Activated naive CD8-positive, alpha-beta T cell treated with anti-CD3 and anti-CD28 coated beads, Interleukin-2, amount 10 ng/mL, durations not matched to agents 7 days and 5 days (primary cell): ENCODE results near the gene STUM. TPM values are rescaled to one million over a fixed set of nuclear protein-coding genes. Genes with fewer than 3 reads are reported as not detected.
A peak's percentile ranks its signal among the peaks of the same experiment; 100 is the strongest.

Experiments
- ATAC-seq: fragments of 150-1000 bp; cut with Tn5 transposase; one replicate; pipeline ENCODE4 v1.10.0; 2021; ENCODE audit warnings: low read depth, moderate library complexity
- POLR2A ChIA-PET: fragments of 350-600 bp; sonication (Branson Sonifier 250); formaldehyde crosslinking; loops from one replicate; lab custom pipeline; 2021; ENCODE audit warnings: antibody characterized with exemption; lab: Charles Lee
- DNase-seq: peaks from one replicate; pipeline ENCODE4 v3.0.0; 2021
- H3K27ac Mint-ChIP-seq: one replicate; pipeline ENCODE4 v1.8.0; 2022; ENCODE audit warnings: mild to moderate bottlenecking, mixed read lengths
- H3K27me3 Mint-ChIP-seq: one replicate; pipeline ENCODE4 v1.8.0; 2022; ENCODE audit warnings: mild to moderate bottlenecking, moderate library complexity, mixed read lengths
- H3K36me3 Mint-ChIP-seq: one replicate; pipeline ENCODE4 v1.8.0; 2021; ENCODE audit warnings: mild to moderate bottlenecking, mixed read lengths
- H3K4me1 Mint-ChIP-seq: one replicate; pipeline ENCODE4 v1.8.0; 2021; ENCODE audit warnings: mixed read lengths
- H3K4me3 Mint-ChIP-seq: one replicate; pipeline ENCODE4 v1.8.0; 2022; ENCODE audit warnings: mild to moderate bottlenecking, moderate library complexity, mixed read lengths
- H3K9me3 Mint-ChIP-seq: one replicate; pipeline ENCODE4 v1.8.0; 2021; ENCODE audit warnings: mixed read lengths
- total RNA-seq, 2 experiments: library from RNA; stranded (reverse); gene quantifications; one replicate each; pipeline ENCODE4 v1.2.3, GENCODE V29; 2021

The STUM gene
- total RNA-seq, 2 experiments from 2014 or later: not detected

DNA sequence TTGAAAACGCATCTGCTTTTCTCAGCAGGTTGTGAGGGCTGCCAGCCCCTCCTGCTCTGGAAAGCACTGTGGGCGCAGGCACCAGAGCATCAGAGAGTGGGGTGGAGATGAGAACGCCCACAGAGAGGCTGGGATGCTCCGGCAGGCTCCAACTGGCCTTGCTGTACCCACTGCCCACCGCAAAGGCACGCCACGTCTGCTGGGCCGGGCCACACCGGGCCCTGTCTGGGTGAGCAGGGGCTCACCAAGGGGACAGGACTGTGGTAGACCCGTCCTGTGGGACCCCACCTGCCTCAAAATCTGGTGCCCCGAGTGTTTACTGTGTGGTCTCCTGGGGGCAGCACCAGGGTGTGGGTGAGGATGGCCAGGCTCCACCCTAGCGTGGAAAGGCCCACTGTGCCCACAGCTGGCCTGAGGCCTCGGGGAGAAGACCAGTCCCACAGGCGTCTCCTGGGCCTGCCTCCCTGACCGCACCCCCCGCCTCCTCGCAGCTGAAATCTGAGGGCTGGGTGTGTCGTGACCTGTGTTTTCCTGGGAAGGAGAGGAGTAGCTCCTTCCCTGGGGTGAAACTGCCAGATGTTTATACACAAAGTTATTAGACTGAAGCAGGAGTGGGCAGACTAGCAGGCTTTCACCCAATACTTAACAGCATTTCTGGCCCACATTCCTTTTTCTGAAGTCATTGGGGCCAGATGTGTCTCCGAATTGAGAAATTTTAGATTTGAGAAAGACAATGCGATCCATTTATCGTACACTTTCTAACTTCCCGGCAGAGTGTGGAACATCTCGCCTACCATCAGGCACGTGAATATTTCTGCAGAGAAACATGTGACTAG, 53.8 kb downstream of the STUM start:
- no peak overlapping the region for H3K27ac Mint-ChIP-seq
- POLR2A ChIA-PET: no interaction called here
- ATAC-seq: no peak
- no peaks in the 10 kb centered on the region for H3K36me3 Mint-ChIP-seq
- no peak for DNase-seq
- no peak overlapping the region for H3K4me3 Mint-ChIP-seq
- H3K9me3 Mint-ChIP-seq: no peaks in the 10 kb centered on the region
- H3K4me1 Mint-ChIP-seq: peaks cover 6% of the 10 kb centered on the region
- peaks cover 5% of the 10 kb centered on the region for H3K27me3 Mint-ChIP-seq

GRCh38 chr1:226603022-226603857, 54.7 kb downstream of the STUM start:
- ATAC-seq: no peak
- Mint-ChIP-seq H3K4me3 (no peak overlapping the region), H3K36me3 (no peaks in the 10 kb centered on the region), H3K27me3 (peaks cover 5% of the 10 kb centered on the region), H3K4me1 (peaks cover 3% of the 10 kb centered on the region), H3K9me3 (no peaks in the 10 kb centered on the region), H3K27ac (no peak overlapping the region)
- no peak for DNase-seq
- POLR2A ChIA-PET: no interaction called here

DNA sequence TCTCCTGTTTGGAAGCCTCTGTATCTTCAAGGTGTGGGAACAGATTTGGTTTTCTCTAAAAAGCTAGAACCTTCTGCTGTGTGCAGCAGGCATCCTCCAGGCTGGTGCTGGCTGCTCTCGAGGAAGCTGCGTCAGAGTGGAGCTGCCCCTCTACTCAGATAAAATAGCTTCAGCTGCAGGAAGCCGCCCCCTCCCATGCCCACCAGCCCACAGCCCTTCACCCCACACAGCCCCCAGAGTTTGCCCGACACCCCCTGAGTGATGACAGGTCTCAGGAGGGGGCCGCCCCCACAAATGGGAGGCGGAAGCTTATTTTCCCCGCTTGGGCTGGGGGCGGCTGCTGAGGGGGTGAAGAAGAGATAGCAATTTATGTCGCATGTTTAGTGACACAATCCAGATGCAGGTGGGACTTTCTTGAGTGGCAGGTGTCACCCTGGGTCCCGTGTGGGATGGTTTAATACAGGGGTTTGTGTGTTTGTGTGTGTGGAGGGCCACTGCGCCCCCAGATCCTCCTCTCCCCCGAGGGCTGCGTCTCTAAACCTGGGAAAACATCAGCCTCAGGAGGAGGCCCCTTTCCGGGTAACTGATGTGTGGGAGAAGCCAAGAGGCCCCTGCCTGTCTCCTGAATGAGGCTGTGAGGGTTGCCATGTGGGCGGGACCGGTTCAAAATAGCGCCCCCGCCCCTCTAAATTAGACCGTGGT, 55.4 kb downstream of the STUM start:
- Mint-ChIP-seq H3K27ac (no peak overlapping the region), H3K4me3 (no peak overlapping the region), H3K9me3 (no peaks in the 10 kb centered on the region), H3K4me1 (peaks cover 3% of the 10 kb centered on the region), H3K36me3 (no peaks in the 10 kb centered on the region), H3K27me3 (peaks cover 6% of the 10 kb centered on the region)
- ATAC-seq (no peak), DNase-seq (no peak)
- POLR2A ChIA-PET: no interaction called here

DNA sequence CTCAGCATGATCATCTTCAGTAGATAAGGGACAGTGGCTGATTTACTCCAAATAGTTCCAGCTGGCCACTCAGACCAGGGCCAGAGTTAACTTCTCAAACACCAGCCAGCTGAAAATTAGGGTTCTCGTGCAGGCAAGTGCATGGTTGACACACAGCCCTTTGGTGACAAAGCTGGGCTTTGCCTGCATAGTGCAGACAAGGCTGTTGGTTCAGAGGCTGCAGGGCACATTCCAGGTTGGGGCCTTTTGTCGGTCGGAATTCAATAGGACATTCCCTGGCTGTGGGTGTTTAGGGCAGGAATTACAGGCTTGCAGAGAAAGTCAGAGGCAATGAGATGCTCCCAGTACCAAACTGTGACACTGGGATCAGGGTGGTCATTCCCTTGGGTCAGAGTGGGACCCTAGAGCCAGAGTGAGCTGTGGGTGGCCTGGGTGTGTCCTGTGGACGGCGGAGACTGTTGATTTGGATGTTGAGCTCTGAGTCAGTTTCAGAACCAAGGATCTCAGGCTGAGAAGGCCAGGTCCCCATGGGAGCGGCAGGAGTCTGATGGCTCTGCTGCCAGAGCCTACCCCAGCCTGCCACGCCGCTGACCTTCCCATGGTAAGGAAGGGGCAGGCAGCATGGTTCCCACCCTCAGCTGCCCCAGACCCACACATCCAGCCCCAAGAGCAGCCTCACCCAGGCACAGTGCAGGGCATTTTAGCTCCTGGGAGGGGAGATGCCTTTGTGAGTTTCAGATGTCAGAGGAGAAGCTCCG, 56.2 kb downstream of the STUM start:
- H3K9me3 Mint-ChIP-seq: no peaks in the 10 kb centered on the region
- no peaks in the 10 kb centered on the region for H3K36me3 Mint-ChIP-seq
- no peak overlapping the region for H3K4me3 Mint-ChIP-seq
- peaks cover 3% of the 10 kb centered on the region for H3K4me1 Mint-ChIP-seq
- H3K27me3 Mint-ChIP-seq: peaks cover 10% of the 10 kb centered on the region
- H3K27ac Mint-ChIP-seq: no peak overlapping the region
- DNase-seq (no peak), ATAC-seq (no peak)
- POLR2A ChIA-PET: no interaction called here

- peaks cover 7% of the 10 kb centered on the region for H3K27me3 Mint-ChIP-seq
- H3K36me3 Mint-ChIP-seq: no peaks in the 10 kb centered on the region
- ATAC-seq (no peak), DNase-seq (no peak)
- no peaks in the 10 kb centered on the region for H3K9me3 Mint-ChIP-seq
- no peak overlapping the region for H3K4me3 Mint-ChIP-seq
- POLR2A ChIA-PET: no interaction called here
- H3K27ac Mint-ChIP-seq: no peak overlapping the region
- peaks cover 3% of the 10 kb centered on the region for H3K4me1 Mint-ChIP-seq
Measured at GRCh38 chr1:226605318-226605950, 56.9 kb downstream of the STUM start.

DNA sequence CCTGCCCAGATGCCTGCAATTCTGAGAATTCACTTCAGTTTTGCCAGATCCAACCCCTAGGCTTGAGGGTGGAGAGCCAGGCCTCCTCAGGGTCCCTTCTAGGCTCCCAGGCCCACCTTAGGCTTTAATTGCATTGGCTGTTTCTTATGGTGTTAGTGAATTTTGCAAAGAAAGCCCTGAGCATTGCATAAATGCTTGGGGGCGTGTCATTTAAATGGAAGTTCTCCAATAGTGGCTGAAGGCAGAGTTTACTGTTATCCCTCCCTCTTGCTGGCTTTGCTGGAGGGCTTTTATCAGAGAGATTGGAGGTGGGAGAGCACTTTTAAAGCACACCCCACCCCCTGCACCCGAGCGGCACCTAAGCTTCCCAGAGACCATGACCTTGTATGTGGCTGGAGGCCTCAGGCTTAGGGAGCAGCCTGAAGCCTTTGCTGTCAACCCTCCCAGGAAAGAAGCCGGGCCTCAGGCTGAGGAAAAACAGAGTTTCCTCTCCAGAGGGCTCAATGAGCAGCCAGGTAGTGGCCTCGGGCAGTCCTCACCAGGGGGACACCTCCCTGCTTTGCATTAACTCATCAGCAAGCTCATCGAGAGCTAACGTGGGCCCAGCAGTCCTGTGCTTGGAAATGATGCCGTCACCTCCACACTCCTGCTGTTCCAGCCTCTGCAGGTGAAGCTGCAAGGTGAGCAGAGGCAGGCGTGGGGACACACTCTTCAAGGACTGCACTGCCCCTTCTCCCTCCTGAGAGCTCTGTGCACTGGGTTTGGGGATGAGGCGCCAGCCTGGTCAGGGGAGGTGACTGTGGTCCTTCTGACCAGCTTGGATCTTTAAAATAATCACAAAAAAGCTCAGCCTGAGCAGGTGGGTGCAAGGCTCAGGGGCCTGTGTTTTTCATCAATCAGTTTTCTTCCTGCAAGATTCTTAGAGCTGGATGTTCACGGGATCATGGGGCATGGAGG, 58.0 kb downstream of the STUM start:
- DNase-seq (no peak), ATAC-seq (no peak)
- no peak overlapping the region for H3K27ac Mint-ChIP-seq
- H3K4me1 Mint-ChIP-seq: peaks cover 3% of the 10 kb centered on the region
- POLR2A ChIA-PET: no interaction called here
- peaks cover 7% of the 10 kb centered on the region for H3K27me3 Mint-ChIP-seq
- H3K36me3 Mint-ChIP-seq: no peaks in the 10 kb centered on the region
- H3K9me3 Mint-ChIP-seq: no peaks in the 10 kb centered on the region
- H3K4me3 Mint-ChIP-seq: no peak overlapping the region

DNA sequence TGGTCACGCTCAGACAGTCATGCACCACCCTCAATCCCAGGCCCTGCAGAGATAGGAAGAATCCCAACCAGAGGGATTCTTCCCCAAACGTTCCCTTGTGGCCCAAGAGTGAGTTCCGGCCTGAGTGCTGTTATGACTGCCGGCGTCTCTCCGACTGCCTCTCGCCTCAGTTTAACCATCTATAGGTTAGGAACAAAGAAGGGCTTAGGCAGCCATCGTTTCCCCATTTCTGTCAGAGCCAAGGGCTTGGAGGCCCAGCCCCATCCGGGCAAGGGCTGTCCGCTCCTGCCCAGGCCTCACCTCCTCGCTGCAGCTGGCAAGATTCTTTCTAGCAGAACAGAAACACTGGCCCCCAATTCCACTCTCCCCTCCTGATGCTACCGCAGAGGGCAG, 58.7 kb downstream of the STUM start:
- Mint-ChIP-seq H3K27me3 (peaks cover 7% of the 10 kb centered on the region), H3K27ac (no peak overlapping the region), H3K4me1 (peaks cover 3% of the 10 kb centered on the region), H3K4me3 (no peak overlapping the region), H3K36me3 (no peaks in the 10 kb centered on the region), H3K9me3 (no peaks in the 10 kb centered on the region)
- no peak for ATAC-seq
- POLR2A ChIA-PET: no interaction called here
- DNase-seq: no peak

DNA sequence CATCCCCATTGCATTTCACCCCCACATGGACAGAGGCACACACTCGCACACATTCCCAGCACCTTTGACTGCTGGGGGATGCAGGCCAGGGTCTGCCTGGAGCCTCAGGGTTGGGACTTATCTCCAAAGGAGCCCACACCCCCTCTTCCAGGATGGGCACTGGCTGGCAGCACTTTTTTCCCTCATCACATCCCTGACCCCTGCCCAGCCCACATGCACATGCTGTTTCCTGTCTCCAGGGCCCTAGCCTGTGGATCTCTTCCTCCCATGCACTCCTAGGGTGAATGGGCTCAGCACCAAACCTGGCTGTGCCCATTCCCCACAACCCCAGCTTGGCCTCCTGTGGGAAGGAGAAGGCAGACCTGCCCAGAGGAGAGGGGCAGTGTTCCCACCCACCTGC, 59.3 kb downstream of the STUM start:
- no peak for ATAC-seq
- POLR2A ChIA-PET: no interaction called here
- H3K27ac Mint-ChIP-seq: no peak overlapping the region
- H3K4me1 Mint-ChIP-seq: peaks cover 3% of the 10 kb centered on the region
- DNase-seq: no peak
- no peaks in the 10 kb centered on the region for H3K36me3 Mint-ChIP-seq
- H3K4me3 Mint-ChIP-seq: no peak overlapping the region
- H3K27me3 Mint-ChIP-seq: peaks cover 7% of the 10 kb centered on the region
- H3K9me3 Mint-ChIP-seq: no peaks in the 10 kb centered on the region

GRCh38 chr1:226608699-226609505, 60.3 kb downstream of the STUM start:
- no peak overlapping the region for H3K4me3 Mint-ChIP-seq
- peak; percentile 78 for ATAC-seq
- peaks cover 7% of the 10 kb centered on the region for H3K27me3 Mint-ChIP-seq
- no peak overlapping the region for H3K27ac Mint-ChIP-seq
- no peaks in the 10 kb centered on the region for H3K9me3 Mint-ChIP-seq
- POLR2A ChIA-PET: interaction anchor here (0.5 kb wide), 1 partner anchor 330 kb away, joined by 4 read pairs; no protein-coding TSS in a partner anchor
- no peaks in the 10 kb centered on the region for H3K4me1 Mint-ChIP-seq
- H3K36me3 Mint-ChIP-seq: no peaks in the 10 kb centered on the region
- DNase-seq: peak; percentile 73

DNA sequence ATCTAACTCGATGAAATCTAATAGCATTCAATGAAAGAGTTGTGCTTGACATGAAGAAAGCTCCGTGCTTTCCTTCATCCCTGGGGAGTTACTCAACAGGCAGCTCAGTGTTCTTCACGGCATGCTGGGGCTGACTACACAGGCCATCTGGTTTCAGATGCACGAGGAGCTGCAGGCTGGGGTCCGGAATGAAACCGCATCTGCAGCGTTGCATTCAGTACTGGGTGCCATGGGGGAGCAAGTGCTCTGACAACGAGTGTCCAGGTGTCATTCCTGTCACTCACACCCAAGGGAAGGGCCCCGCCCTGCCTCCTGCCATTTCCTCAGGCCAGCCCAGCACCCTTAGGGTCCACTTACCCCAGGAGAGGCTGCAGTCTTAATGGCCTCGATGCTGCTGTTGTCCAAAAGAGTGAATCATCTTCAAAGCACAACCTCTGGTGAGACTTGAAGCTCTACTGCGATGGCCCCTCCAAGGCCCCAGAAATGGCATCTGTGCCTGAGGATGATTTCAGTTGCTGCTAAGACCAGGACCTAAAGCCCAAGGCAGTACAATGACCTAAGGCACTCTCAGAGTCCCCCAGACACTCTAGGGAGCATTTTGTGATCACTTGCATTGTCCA, 61.4 kb downstream of the STUM start:
- no peaks in the 10 kb centered on the region for H3K36me3 Mint-ChIP-seq
- POLR2A ChIA-PET: no interaction called here
- no peak for ATAC-seq
- no peak overlapping the region for H3K27ac Mint-ChIP-seq
- H3K4me1 Mint-ChIP-seq: no peaks in the 10 kb centered on the region
- H3K4me3 Mint-ChIP-seq: no peak overlapping the region
- no peaks in the 10 kb centered on the region for H3K9me3 Mint-ChIP-seq
- peaks cover 7% of the 10 kb centered on the region for H3K27me3 Mint-ChIP-seq
- DNase-seq: no peak

DNA sequence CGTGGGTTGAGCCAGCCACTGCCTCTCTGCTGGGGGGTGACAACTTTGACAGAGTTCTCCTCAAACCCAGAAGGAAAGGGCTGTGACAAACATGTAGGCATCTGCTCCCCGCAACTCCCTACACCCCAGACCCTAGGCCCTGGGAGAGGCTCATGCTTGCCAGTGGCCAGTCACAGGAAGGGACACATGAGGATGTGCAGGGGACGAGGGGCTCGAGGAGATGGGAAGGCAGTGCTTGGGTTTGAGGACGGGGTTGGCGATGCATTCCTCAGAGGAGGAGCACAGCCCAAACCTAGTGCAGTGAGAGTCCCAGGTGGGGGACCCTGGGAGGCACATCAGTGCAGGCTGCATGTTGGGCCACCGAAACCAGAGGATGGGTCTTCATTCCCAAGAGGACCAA, 62.1 kb downstream of the STUM start:
- H3K9me3 Mint-ChIP-seq: no peaks in the 10 kb centered on the region
- no peak overlapping the region for H3K27ac Mint-ChIP-seq
- no peak overlapping the region for H3K4me3 Mint-ChIP-seq
- no peaks in the 10 kb centered on the region for H3K36me3 Mint-ChIP-seq
- no peak for DNase-seq
- no peak for ATAC-seq
- POLR2A ChIA-PET: no interaction called here
- H3K4me1 Mint-ChIP-seq: no peaks in the 10 kb centered on the region
- peaks cover 7% of the 10 kb centered on the region for H3K27me3 Mint-ChIP-seq
